HG03460 (cell line): ENCODE measurements around the gene VPS9D1.

Source experiments
- ATAC-seq: cut with Tn5 transposase; IDR thresholded peaks from one replicate; pipeline ENCODE4 v1.9.1; 2021; ENCODE audit not compliant: unreplicated experiment

The VPS9D1 gene

GRCh38 chr16:89720813-89721545 is at the start of gene VPS9D1, which contains the start of gene ZNF276:
VPS9D1 (minus strand) TSS chr16:89720898; CDS start chr16:89720861, 37 bp downstream.
ZNF276 (plus strand) TSS chr16:89721537; CDS start chr16:89721641, 104 bp downstream.
- ATAC-seq: peak; percentile 46

DNA sequence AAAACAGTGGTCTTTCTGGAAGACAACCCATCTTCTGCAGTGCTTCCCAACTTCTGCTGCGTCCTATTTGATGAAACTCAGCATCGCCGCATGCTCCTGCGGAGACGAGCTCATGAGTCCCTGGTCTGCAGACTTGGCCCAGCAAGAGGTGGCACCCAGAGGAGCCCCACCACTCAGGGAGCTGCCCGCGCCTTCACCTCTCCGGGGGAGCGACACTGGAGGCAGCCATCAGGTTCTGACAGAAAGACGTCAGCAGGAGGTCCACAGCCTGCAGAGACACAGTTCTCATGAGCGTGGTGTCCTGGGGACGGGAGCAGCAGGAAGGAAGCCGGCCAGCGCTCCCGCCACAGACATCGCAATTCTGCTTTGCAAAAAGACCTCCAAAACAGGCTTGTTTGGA is 49.7 kb upstream of the VPS9D1 start:
- ATAC-seq: no peak

DNA sequence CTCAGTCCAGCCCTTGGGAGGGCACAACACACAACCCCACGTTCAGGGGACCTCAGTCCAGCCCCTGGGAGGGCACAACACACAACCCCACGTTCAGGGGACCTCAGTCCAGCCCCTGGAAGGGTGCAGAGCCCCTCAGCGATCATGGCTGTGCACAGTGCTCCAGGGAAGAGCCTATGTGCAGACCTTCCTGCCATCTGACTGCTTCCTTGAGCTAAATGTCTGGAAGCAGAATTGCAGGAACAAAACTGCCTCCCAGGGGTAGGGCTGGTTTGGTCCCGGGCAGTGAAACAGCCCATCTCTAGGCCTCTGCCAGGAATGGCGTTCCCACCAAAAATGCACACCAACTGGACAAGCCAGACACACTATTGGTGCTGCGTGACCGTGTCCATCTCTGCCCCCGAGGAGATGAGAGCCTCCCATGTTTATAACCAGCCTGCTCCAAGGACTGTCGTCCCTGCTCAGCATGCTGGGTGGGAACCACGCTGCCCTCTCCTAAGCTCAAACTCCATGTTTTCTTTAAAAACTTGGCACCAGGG is 44.7 kb upstream of the VPS9D1 start:
- no peak for ATAC-seq

GRCh38 chr16:89764711-89765201 is 44.1 kb upstream of the VPS9D1 start:
- ATAC-seq: peak; percentile 83

- ATAC-seq: no peak
These were observed 40.7 kb upstream of the VPS9D1 start for GRCh38 chr16:89761304-89761922.

DNA sequence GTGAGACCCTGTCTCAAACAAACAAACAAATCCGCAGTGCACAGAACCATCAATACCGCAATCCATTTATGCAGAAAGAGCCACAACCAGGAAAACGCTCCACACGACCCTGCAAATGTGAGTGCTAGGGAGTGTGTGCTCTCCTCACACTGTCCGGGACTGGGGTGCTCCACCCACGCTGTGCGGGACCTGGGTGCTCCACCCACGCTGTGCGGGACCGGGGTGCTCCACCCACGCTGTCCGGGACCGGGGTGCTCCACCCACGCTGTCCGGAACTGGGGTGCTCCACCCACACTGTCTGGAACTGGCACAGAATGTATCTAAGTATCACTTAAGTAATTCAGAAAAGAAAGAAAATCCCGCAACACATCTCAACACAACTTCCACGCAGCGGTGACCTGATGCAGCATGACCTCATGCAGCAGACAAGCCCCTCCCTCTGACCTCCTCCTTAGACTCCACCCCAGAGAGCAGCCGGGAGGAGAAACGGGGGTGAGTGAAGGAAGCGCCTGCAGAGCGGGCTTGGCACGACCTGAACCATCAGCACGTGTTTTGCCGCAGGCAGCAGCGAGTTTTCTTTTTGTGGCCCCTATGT is 39.1 kb upstream of the VPS9D1 start:
- no peak for ATAC-seq

DNA sequence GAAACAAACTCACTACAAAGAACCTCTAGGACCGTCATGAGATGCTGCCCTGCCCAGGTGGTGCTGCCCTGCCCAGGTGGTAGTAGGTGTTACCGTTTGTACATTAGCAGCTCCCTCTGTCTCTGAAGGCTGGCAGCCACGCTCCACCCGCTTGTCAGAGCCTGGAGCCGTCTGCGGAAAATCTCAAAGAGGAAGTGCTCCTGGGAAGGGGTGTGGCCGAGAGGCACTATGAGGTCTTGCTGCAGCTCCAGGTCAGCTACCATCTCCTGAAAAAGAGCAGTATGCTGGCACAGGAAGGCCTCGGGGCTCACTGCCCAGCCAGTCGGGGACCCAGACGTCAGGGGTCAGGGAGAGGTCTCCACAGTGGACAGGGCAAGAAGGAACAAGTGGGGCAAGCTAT is 28.9 kb upstream of the VPS9D1 start:
- ATAC-seq: no peak

- ATAC-seq: no peak
These were observed 28.2 kb upstream of the VPS9D1 start for GRCh38 chr16:89748921-89749320.

- no peak for ATAC-seq
These were observed 27.4 kb upstream of the VPS9D1 start for GRCh38 chr16:89748076-89748475.

- no peak for ATAC-seq
These were observed 25.3 kb upstream of the VPS9D1 start for GRCh38 chr16:89746043-89746442.

GRCh38 chr16:89744813-89745212 is 24.1 kb upstream of the VPS9D1 start:
- ATAC-seq: no peak

DNA sequence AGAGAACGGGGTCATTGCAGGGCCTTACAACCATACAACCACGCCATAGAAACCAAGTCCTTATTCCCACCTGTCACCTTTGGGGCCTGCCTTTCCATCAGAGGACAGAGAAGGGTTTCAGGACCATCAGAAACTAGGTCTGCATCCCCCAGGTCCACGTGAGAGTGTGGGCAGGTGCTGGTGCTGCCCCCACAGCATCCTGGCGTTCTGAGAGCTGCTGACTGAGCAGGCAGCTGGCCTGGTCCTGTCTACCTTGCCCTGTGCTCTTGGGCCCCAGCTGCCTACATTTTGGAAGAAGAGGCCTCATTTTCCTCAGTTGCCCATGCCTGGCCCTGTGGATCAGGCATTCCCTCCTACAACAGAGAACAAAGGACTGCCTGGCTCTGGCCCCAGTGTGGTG is 22.2 kb upstream of the VPS9D1 start:
- no peak for ATAC-seq

DNA sequence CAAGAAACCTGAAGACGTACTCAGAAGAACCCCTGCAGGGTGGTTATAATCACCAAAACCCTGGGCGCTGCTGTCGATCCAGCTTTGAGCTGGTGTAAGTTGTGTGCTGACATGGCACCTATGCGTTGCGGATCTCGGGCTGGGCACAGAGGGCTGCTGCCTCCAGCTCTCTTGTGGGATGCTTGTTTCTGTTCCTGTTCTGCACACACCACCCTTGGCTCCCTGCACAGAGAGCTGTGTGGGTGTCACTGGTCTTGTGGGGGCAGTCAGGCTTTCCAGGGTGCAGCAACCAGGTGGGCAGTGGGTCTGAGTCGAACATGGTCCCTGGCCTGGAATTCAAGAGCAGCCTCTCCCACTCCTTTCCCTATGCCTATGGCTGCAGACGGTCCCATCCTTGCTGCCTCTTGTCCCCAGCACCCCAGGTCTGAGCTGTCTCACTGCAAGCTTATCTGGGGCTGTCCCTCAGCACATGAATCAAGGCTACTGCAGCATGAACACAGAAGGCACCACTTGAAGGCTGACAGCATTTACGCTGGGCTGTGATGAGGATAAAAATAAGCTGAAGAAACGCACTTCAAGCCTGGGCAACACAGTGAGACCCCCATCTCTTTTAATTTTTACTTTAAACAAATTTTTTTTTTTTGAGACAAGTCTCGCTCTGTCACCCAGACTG is 20.8 kb upstream of the VPS9D1 start:
- ATAC-seq: no peak

- no peak for ATAC-seq
These were observed 18.7 kb upstream of the VPS9D1 start for GRCh38 chr16:89739383-89739782.

- ATAC-seq: no peak
These were observed 18.0 kb upstream of the VPS9D1 start for GRCh38 chr16:89738538-89739317.

GRCh38 chr16:89738072-89738377 is 17.3 kb upstream of the VPS9D1 start:
- ATAC-seq: no peak

DNA sequence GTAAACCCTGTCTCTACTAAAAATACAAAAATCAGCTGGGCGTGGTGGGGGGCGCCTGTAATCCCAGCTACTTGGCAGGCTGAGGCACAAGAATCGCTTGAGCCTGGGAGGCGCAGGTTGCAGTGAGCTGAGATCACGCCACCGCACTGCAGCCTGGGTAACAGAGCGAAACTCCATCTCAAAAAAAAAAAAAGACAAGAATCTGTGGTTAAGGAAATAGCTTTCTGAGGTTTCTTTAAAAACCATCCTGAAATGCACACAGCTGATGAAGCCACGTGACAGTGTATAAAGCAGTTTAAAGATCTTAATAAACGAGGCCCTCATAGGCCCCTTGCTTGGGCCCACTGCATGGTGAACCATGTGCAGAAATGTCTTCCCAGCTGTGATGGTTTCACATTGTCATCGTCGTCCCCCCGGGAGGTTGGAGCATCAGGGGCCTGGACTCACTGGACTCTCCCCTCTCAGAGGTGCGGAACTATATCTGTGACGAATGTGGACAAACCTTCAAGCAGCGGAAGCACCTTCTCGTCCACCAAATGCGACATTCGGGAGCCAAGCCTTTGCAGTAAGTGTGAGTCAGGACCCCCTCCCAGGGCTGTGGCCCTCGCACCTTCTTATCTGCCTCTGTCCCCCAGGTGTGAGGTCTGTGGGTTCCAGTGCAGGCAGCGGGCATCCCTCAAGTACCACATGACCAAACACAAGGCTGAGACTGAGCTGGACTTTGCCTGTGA is 16.8 kb upstream of the VPS9D1 start:
- ATAC-seq: no peak

DNA sequence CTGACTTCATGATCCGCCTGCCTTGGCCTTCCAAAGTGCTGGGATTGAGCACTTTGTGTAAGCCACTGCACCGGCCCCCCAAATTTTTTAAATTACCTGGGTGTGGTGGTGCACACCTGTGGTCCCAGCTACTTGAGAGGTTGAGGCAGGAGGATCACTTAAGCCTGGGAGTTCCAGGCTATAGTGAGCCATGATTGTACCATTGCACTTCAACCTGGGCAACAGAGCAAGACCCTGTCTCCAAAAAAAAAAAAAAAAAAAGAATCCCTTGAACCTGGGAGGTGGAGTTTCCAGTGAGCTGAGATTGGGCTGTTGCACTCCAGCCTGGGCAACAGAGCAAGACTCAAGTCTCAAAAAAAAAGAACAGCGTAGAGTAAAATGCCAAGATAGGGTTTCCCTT is 15.9 kb upstream of the VPS9D1 start:
- no peak for ATAC-seq

DNA sequence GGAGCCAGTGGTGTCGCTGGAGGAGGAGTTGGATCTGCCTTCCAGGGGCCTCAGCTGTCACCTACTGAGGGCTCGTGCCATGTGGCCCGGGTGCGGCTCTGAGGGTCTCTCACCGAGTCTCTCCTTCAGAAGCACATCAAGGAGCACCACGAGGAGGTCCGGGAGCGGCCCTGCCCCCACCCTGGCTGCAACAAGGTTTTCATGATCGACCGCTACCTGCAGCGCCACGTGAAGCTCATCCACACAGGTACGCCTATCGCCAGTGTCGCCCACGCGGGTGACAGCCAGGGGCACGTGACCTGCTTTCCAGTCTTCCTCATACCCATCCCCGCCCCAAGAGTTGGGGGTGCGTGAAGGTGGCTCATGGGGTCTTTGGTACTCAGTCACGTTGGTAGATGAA is 13.1 kb upstream of the VPS9D1 start:
- ATAC-seq: no peak

- ATAC-seq: no peak
These were observed 12.6 kb upstream of the VPS9D1 start for GRCh38 chr16:89733322-89733721.
